ENCODE measurements around the gene CDR2L.

Gene CDR2L

DNA sequence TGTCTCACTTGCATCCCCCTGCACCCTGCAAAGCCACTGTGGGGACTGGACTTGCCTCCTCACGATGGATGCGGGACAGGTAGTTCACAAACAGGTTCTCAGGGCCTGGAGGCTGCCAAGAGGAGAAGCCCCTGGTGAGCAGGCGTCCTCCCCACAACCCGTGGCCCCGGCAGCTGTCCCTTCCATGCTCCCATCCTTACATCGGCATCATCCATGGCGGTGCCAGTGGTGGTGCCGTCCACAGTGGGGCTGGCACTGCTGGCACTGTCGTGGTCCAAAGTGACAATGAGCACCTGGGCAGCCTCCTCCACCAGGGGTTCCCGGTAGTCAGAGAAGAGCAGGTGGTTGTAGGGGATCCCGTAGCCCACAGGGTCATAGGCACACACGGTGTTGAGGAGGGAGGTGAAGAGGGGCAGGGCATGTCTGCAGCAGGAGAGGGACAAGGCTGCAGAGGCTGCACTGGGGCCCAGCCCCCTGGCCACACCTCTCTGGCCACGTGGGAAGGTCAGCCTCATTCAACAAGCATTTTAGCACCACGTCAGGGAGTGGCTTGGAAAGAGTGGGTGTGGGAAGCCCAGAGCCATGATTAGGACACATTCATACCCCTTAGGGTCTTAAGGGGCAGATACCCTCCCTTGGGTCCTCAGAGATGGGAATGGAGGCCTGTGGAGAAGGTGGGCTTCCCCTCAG lies 27.5 kb upstream of the CDR2L start:
- no peak overlapping the region for H3K4me3 ChIP-seq (ENCODE audit: low read depth, low read length)
- TF ChIP-seq CTCF (IDR thresholded peaks at IDR 0.05; ENCODE audit: insufficient read depth, low read depth, low read length, missing control alignments) = no peak
- no peak for DNase-seq (ENCODE audit: low read depth)

DNA sequence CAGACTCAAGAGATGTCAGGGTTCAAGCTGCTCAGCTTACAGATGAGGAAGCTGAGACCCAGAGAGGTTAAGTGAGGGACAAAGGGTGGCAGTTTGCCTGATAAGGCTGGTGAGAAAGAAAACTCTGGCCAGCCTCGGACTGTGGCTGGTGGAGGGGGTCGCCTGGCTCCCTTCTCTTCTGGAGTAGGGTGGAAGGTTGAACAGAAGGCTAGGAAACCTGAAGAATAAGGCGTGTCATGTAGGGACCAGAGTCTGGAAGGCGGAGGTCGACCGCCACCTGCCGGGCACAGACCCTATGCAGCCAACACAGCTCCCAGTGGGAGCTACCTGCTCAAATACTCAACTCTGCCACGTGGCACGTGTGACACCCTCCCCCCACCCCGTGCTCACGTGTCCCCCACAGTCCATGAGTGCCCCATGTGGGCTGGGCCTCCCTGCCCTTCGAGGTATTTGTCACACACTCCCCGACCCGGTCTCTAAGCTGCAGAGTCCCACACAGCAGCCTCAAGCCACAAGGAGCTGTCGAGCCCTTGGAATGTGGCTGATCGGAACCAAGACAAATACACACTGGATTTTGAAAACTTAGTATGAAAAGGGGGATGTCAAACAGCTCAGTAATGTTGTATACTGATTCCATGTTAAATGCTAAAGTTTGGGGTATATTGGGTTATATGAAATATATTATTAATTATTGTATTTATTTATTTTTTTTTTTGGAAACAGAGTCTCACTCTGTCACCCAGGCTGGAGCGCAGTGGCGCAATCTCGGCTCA lies 26.7 kb upstream of the CDR2L start:
- no peak overlapping the region for H3K4me3 ChIP-seq (ENCODE audit: low read depth, low read length)
- peak; percentile 86 for DNase-seq (ENCODE audit: low read depth)
- peak; percentile 87 for TF ChIP-seq CTCF (IDR thresholded peaks at IDR 0.05; ENCODE audit: insufficient read depth, low read depth, low read length, missing control alignments)

DNA sequence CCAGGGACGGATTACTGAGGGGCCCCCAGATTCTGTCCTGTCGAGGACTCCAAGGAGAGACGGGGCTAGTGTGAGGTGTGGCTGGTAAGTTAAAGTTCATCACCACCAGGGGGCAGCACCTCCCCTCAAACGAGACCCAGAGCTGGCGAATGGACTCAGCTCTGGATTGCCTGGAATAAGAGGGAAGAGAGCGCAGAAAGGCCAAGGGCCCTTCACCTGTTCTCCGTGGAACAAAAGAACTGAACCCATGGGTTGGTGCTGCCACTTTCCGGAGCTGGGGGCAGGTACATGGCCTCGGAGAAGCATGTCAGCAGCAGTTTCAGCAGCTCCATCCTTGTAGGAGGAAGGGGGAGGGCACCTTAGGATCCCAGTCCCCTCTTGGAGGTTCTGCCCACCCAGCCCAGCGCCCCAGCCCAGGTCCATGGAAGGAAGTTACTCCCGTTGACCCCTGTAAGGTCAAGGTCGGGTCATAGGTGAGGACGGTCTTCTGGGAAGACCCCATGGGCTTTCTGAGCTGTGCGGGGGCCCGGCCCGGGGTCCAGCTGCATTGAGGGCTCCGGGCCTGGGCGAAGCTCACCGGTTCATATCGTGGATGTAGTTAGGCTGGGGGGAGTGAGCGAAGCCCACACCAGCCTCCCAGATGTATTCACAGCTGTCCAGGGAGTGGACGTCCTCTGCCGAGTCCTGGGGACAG lies 25.6 kb upstream of the CDR2L start:
- DNase-seq (ENCODE audit: low read depth) = peak; percentile 87

GRCh38 chr17:74962622-74963394 lies 24.6 kb upstream of the CDR2L start:
- TF ChIP-seq CTCF (IDR thresholded peaks at IDR 0.05; ENCODE audit: insufficient read depth, low read depth, low read length, missing control alignments) = no peak
- H3K4me3 ChIP-seq (ENCODE audit: low read depth, low read length) = no peak overlapping the region
- DNase-seq (ENCODE audit: low read depth) = no peak

More for the DNA sequence above, 25.6 kb upstream of the CDR2L start:
- TF ChIP-seq CTCF (IDR thresholded peaks at IDR 0.05; ENCODE audit: insufficient read depth, low read depth, low read length, missing control alignments) = peak; percentile 63
- no peak overlapping the region for H3K4me3 ChIP-seq (ENCODE audit: low read depth, low read length)

GRCh38 chr17:74963656-74964055 lies 23.8 kb upstream of the CDR2L start:
- TF ChIP-seq CTCF (IDR thresholded peaks at IDR 0.05; ENCODE audit: insufficient read depth, low read depth, low read length, missing control alignments) = peak; percentile 18
- H3K4me3 ChIP-seq (ENCODE audit: low read depth, low read length) = no peak overlapping the region
- no peak for DNase-seq (ENCODE audit: low read depth)

- TF ChIP-seq CTCF (IDR thresholded peaks at IDR 0.05; ENCODE audit: insufficient read depth, low read depth, low read length, missing control alignments) = no peak
- no peak for DNase-seq (ENCODE audit: low read depth)
- no peak overlapping the region for H3K4me3 ChIP-seq (ENCODE audit: low read depth, low read length)
Measured at GRCh38 chr17:74964246-74964761, 23.1 kb upstream of the CDR2L start.
